Erythroblast (primary cell): ENCODE data around the gene RPL35.

Experiments used
- GATA1 ChIP-seq: IDR thresholded peaks from 2 replicates; pipeline ENCODE4 v1.6.1; 2011; ENCODE audit warnings: low read depth, mild to moderate bottlenecking, control low read depth, low read length, moderate library complexity
- POLR2A ChIP-seq: IDR thresholded peaks from 2 replicates; pipeline ENCODE4 v1.6.1; 2011; ENCODE audit warnings: mild to moderate bottlenecking, low read length

DNA sequence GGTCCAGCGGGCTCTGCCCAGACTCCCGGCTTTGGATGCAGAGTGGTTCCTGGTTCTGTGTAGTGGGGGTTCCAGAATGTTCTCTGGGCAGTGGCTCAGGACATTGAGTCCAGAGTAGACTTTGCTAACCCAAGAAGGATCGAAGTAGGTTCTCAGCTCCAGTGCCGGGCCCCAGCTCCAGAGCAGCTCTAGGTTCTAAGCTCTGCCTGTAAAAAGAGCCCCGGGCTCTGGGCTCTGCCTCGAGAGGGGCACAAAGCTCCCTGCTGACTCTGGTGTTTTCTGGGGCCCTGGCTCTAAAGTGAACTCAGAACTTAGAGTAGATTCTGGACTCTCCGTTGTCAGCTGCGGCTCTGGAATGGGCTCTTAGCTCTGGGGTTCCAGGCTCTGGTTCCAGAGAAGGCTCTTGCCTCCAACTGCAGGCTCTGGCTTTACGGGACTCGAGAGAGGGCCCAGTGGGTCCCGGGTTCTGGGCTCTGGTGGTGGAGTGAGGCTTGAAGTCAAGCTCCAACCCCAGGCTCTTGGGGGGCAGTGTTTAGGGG lies 8.1 kb downstream of the RPL35 start:
- TF ChIP-seq POLR2A (no peak), GATA1 (no peak)
